Measurements from ENCODE around the gene PRSS53. TPM values are rescaled to one million over a fixed set of nuclear protein-coding genes. Genes with fewer than 3 reads are reported as not detected.

PRSS53 gene
- total and polyA plus RNA-seq, 2 experiments from 2014 or later: 0.36 to 2.7 TPM

DNA sequence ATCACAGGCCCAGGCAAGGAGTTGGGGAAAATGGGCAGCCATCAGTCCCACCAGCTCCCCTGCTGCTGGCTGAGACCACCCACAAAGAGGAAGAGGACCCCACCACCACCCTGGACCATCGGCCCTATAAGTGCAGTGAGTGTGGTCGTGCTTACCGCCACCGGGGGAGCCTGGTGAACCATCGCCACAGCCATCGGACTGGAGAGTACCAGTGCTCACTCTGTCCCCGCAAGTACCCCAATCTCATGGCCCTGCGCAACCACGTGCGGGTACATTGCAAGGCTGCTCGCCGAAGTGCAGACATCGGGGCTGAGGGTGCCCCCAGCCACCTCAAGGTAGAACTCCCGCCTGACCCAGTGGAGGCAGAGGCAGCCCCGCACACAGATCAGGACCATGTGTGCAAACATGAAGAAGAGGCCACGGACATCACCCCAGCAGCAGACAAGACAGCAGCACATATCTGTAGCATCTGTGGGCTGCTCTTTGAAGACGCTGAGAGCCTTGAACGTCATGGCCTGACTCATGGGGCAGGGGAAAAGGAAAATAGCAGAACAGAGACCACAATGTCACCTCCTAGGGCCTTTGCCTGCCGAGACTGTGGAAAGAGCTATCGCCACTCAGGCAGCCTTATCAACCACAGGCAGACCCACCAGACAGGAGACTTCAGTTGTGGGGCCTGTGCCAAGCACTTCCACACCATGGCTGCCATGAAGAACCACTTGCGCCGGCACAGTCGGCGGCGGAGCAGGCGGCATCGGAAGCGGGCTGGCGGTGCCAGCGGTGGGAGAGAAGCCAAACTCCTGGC is 10.9 kb downstream of the PRSS53 start (continued):
- TF ChIP-seq, protein P1, sequence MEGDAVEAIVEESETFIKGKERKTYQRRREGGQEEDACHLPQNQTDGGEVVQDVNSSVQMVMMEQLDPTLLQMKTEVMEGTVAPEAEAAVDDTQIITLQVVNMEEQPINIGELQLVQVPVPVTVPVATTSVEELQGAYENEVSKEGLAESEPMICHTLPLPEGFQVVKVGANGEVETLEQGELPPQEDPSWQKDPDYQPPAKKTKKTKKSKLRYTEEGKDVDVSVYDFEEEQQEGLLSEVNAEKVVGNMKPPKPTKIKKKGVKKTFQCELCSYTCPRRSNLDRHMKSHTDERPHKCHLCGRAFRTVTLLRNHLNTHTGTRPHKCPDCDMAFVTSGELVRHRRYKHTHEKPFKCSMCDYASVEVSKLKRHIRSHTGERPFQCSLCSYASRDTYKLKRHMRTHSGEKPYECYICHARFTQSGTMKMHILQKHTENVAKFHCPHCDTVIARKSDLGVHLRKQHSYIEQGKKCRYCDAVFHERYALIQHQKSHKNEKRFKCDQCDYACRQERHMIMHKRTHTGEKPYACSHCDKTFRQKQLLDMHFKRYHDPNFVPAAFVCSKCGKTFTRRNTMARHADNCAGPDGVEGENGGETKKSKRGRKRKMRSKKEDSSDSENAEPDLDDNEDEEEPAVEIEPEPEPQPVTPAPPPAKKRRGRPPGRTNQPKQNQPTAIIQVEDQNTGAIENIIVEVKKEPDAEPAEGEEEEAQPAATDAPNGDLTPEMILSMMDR (conservative IDR thresholded peaks at IDR 0.05; ENCODE audit: low read depth in 2 of 2): no peak; a peak in 1 of 4 replicates
- TF ChIP-seq, protein P2, sequence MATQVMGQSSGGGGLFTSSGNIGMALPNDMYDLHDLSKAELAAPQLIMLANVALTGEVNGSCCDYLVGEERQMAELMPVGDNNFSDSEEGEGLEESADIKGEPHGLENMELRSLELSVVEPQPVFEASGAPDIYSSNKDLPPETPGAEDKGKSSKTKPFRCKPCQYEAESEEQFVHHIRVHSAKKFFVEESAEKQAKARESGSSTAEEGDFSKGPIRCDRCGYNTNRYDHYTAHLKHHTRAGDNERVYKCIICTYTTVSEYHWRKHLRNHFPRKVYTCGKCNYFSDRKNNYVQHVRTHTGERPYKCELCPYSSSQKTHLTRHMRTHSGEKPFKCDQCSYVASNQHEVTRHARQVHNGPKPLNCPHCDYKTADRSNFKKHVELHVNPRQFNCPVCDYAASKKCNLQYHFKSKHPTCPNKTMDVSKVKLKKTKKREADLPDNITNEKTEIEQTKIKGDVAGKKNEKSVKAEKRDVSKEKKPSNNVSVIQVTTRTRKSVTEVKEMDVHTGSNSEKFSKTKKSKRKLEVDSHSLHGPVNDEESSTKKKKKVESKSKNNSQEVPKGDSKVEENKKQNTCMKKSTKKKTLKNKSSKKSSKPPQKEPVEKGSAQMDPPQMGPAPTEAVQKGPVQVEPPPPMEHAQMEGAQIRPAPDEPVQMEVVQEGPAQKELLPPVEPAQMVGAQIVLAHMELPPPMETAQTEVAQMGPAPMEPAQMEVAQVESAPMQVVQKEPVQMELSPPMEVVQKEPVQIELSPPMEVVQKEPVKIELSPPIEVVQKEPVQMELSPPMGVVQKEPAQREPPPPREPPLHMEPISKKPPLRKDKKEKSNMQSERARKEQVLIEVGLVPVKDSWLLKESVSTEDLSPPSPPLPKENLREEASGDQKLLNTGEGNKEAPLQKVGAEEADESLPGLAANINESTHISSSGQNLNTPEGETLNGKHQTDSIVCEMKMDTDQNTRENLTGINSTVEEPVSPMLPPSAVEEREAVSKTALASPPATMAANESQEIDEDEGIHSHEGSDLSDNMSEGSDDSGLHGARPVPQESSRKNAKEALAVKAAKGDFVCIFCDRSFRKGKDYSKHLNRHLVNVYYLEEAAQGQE (IDR thresholded peaks at IDR 0.05; ENCODE audit: unreplicated experiment): no peak
- TF ChIP-seq EZH2phosphoT487 (IDR thresholded peaks at IDR 0.05; ENCODE audit: unreplicated experiment): no peak
- TF ChIP-seq EZH2 (IDR thresholded peaks at IDR 0.05; ENCODE audit: low read depth, unreplicated experiment): no peak
- no peak for TF ChIP-seq CREB1 (CRISPR knock-in tag; IDR thresholded peaks at IDR 0.05; ENCODE audit: low read depth)

DNA sequence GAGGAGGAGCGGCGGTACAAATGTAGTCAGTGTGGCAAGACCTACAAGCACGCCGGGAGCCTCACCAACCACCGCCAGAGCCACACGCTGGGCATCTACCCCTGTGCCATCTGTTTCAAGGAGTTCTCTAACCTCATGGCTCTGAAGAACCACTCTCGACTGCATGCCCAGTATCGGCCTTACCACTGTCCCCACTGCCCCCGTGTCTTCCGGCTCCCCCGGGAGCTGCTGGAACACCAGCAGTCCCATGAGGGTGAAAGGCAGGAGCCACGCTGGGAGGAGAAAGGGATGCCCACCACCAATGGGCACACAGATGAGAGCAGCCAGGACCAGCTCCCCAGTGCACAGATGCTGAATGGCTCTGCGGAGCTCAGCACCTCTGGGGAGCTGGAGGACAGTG is 11.7 kb downstream of the PRSS53 start:
- H3K27ac ChIP-seq (ENCODE audit: low read depth): no peak overlapping the region
- H3K9me3 Mint-ChIP-seq: no peaks in the 10 kb centered on the region; the same call in 2 of the 3 replicates
- H3F3A ChIP-seq (replicated peaks; ENCODE audit: low read depth): no peaks in the 10 kb centered on the region
- peaks cover 14% of the 10 kb centered on the region for H3K4me1 Mint-ChIP-seq
- DNase-seq (ENCODE audit: low spot score) (no peak), ATAC-seq (no peak)
- no peak overlapping the region for H3K27ac Mint-ChIP-seq
- H2AFZ ChIP-seq: no peak overlapping the region
- H3K4me1 ChIP-seq (ENCODE audit: insufficient read depth): peaks cover 8% of the 10 kb centered on the region
- H4K20me1 ChIP-seq (replicated peaks; ENCODE audit: insufficient read depth): no peaks in the 10 kb centered on the region; the same call in 1 of the 2 replicates
- H3K36me3 ChIP-seq (ENCODE audit: insufficient read depth): peaks cover 7% of the 10 kb centered on the region; the same call in 1 of the 2 replicates
- H3K79me2 ChIP-seq (replicated peaks; ENCODE audit: insufficient read depth): peaks cover 31% of the 10 kb centered on the region
- peaks cover 8% of the 10 kb centered on the region for H3K27me3 Mint-ChIP-seq (ENCODE audit: insufficient read depth, low read depth, poor library complexity)
- H3K4me2 ChIP-seq: no peak overlapping the region
- H3K9me2 ChIP-seq (ENCODE audit: insufficient read depth): no peaks in the 10 kb centered on the region
- H3K36me3 Mint-ChIP-seq (ENCODE audit: low read depth): peaks cover 50% of the 10 kb centered on the region
- no peak overlapping the region for H3K4me3 ChIP-seq
- H3K4me3 Mint-ChIP-seq: no peak overlapping the region
- no peaks in the 10 kb centered on the region for H3K27me3 ChIP-seq (ENCODE audit: insufficient read depth)
- TF ChIP-seq, protein P2 (IDR thresholded peaks at IDR 0.05; ENCODE audit: unreplicated experiment): no peak
- TF ChIP-seq, protein P3, sequence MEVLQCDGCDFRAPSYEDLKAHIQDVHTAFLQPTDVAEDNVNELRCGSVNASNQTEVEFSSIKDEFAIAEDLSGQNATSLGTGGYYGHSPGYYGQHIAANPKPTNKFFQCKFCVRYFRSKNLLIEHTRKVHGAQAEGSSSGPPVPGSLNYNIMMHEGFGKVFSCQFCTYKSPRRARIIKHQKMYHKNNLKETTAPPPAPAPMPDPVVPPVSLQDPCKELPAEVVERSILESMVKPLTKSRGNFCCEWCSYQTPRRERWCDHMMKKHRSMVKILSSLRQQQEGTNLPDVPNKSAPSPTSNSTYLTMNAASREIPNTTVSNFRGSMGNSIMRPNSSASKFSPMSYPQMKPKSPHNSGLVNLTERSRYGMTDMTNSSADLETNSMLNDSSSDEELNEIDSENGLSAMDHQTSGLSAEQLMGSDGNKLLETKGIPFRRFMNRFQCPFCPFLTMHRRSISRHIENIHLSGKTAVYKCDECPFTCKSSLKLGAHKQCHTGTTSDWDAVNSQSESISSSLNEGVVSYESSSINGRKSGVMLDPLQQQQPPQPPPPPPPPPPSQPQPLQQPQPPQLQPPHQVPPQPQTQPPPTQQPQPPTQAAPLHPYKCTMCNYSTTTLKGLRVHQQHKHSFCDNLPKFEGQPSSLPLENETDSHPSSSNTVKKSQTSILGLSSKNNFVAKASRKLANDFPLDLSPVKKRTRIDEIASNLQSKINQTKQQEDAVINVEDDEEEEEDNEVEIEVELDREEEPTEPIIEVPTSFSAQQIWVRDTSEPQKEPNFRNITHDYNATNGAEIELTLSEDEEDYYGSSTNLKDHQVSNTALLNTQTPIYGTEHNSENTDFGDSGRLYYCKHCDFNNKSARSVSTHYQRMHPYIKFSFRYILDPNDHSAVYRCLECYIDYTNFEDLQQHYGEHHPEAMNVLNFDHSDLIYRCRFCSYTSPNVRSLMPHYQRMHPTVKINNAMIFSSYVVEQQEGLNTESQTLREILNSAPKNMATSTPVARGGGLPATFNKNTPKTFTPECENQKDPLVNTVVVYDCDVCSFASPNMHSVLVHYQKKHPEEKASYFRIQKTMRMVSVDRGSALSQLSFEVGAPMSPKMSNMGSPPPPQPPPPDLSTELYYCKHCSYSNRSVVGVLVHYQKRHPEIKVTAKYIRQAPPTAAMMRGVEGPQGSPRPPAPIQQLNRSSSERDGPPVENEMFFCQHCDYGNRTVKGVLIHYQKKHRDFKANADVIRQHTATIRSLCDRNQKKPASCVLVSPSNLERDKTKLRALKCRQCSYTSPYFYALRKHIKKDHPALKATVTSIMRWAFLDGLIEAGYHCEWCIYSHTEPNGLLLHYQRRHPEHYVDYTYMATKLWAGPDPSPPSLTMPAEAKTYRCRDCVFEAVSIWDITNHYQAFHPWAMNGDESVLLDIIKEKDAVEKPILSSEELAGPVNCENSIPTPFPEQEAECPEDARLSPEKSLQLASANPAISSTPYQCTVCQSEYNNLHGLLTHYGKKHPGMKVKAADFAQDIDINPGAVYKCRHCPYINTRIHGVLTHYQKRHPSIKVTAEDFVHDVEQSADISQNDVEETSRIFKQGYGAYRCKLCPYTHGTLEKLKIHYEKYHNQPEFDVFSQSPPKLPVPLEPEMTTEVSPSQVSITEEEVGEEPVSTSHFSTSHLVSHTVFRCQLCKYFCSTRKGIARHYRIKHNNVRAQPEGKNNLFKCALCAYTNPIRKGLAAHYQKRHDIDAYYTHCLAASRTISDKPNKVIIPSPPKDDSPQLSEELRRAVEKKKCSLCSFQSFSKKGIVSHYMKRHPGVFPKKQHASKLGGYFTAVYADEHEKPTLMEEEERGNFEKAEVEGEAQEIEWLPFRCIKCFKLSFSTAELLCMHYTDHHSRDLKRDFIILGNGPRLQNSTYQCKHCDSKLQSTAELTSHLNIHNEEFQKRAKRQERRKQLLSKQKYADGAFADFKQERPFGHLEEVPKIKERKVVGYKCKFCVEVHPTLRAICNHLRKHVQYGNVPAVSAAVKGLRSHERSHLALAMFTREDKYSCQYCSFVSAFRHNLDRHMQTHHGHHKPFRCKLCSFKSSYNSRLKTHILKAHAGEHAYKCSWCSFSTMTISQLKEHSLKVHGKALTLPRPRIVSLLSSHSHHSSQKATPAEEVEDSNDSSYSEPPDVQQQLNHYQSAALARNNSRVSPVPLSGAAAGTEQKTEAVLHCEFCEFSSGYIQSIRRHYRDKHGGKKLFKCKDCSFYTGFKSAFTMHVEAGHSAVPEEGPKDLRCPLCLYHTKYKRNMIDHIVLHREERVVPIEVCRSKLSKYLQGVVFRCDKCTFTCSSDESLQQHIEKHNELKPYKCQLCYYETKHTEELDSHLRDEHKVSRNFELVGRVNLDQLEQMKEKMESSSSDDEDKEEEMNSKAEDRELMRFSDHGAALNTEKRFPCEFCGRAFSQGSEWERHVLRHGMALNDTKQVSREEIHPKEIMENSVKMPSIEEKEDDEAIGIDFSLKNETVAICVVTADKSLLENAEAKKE (CRISPR knock-in tag; IDR thresholded peaks at IDR 0.05): no peak
- TF ChIP-seq STAT1 (IDR thresholded peaks at IDR 0.05; ENCODE audit: unreplicated experiment): no peak
- TF ChIP-seq NANOG (IDR thresholded peaks at IDR 0.05; ENCODE audit: borderline replicate concordance): no peak
